Panc1 (cell line): ENCODE results near the gene NOP56. TPM values are rescaled to one million over a fixed set of nuclear protein-coding genes. Genes with fewer than 3 reads are reported as not detected.

Source experiments
- ATAC-seq: fragments of 200-7000 bp; cut with Tn5 transposase; 2 replicates; pipeline ENCODE4 v1.9.1; 2020; ENCODE audit warnings: mild to moderate bottlenecking, moderate library complexity
- BruUV-seq: library from RNA; stranded (reverse); fragments of 400-500 nt; replicated peaks from 2 replicates; lab custom pipeline; 2021; lab: Mats Ljungman, UMichigan
- CTCF ChIA-PET: fragments of 300-600 bp; sonication (Branson Sonifier 250); formaldehyde crosslinking; loops from one replicate; lab custom pipeline; 2022; ENCODE audit warnings: antibody characterized with exemption; lab: Charles Lee
- POLR2A ChIA-PET: fragments of 300-600 bp; sonication (Branson Sonifier 250); formaldehyde crosslinking; loops from one replicate; lab custom pipeline; 2022; ENCODE audit warnings: antibody characterized with exemption; lab: Charles Lee
- DNase-seq: peaks from one replicate; pipeline ENCODE4 v3.0.0-alpha.2; 2010; ENCODE audit warnings: low read depth, low spot score
- H3K27ac ChIP-seq: 2 replicates; pipeline ENCODE4 v1.5.1; 2011; ENCODE audit warnings: mild to moderate bottlenecking, low read length, inconsistent platforms
- H3K27me3 ChIP-seq: fragments of 200-500 bp; sonication (Bioruptor generic); 2 replicates; pipeline ENCODE4 v1.6.0; 2014; ENCODE audit warnings: low read length, inconsistent platforms; ENCODE audit not compliant: control insufficient read depth, insufficient read depth
- H3K36me3 ChIP-seq: fragments of 200-500 bp; sonication (Bioruptor generic); 2 replicates; pipeline ENCODE4 v1.5.1; 2014; ENCODE audit warnings: inconsistent platforms, mild to moderate bottlenecking, low read length, moderate library complexity; ENCODE audit not compliant: control insufficient read depth, insufficient read depth
- H3K4me1 ChIP-seq: 2 replicates; pipeline ENCODE4 v1.5.1; 2011; ENCODE audit warnings: inconsistent platforms, mild to moderate bottlenecking, low read length, moderate library complexity; ENCODE audit not compliant: control insufficient read depth, insufficient read depth
- H3K4me3 ChIP-seq, 2 experiments: 2 replicates each; pipeline ENCODE4 v1.5.1; 2011 to 2012; ENCODE audit warnings: low read depth in 2 of 2, low read length in 2 of 2, mild to moderate bottlenecking in 2 of 2, inconsistent platforms in 1 of 2, moderate library complexity in 1 of 2
- H3K9me3 ChIP-seq: fragments of 200-500 bp; sonication (Bioruptor generic); 2 replicates; pipeline ENCODE4 v1.5.1; 2014; ENCODE audit warnings: low read depth, mild to moderate bottlenecking, inconsistent platforms, low read length, moderate library complexity; ENCODE audit not compliant: control insufficient read depth, insufficient read depth
- CTCF ChIP-seq: fragments of 450-650 bp; IDR thresholded peaks from 2 replicates; pipeline ENCODE4 v1.5.1; 2017; ENCODE audit warnings: mild to moderate bottlenecking
- POLR2AphosphoS5 ChIP-seq: IDR thresholded peaks from 2 replicates; pipeline ENCODE4 v1.6.1; 2012; ENCODE audit warnings: mild to moderate bottlenecking, low read depth, low read length, moderate library complexity
- REST ChIP-seq, 2 experiments: IDR thresholded peaks; 2 replicates each; pipeline ENCODE4 v1.6.1; 2011 to 2012; ENCODE audit warnings: low read depth in 2 of 2, control low read depth in 1 of 2, low read length in 1 of 2, mild to moderate bottlenecking in 1 of 2, moderate library complexity in 1 of 2; ENCODE audit not compliant: insufficient read depth in 1 of 2
- SIN3A ChIP-seq: IDR thresholded peaks from 2 replicates; pipeline ENCODE4 v1.6.1; 2012; ENCODE audit warnings: low read depth, mild to moderate bottlenecking, low read length, moderate library complexity, borderline replicate concordance; ENCODE audit not compliant: insufficient read depth
- TCF7L2 ChIP-seq: IDR thresholded peaks from 2 replicates; pipeline ENCODE4 v1.6.1; 2011; ENCODE audit warnings: mild to moderate bottlenecking, low read depth, low read length, inconsistent platforms
- in situ Hi-C: cut with HindIII; loops from 2 replicates; pipeline ENCODE4 v1.10.0; 2016; ENCODE audit warnings: low sequenced_read_pairs, low pct_unique_long_range_greater_than_20kb
- intact Hi-C: fragments of 100-400 bp; cut with micrococcal nuclease; formaldehyde crosslinking; loops from one replicate; pipeline ENCODE4 v1.10.0; 2022; ENCODE audit not compliant: unreplicated experiment
- total RNA-seq: library from RNA; stranded (reverse); gene quantifications from one replicate; pipeline ENCODE4 v1.2.1, GENCODE V29; 2021; ENCODE audit not compliant: unreplicated experiment

The NOP56 gene
- total RNA-seq, 1 experiment from 2014 or later = 354 TPM

GRCh38 chr20:2696646-2697045 is 44.2 kb downstream of the NOP56 start:
- Histone ChIP-seq H3K9me3 (no peaks in the 10 kb centered on the region), H3K36me3 (no peaks in the 10 kb centered on the region), H3K27ac (no peak overlapping the region), H3K4me3 (no peak overlapping the region), H3K4me1 (no peaks in the 10 kb centered on the region; the same call in 1 of the 2 replicates), H3K27me3 (no peaks in the 10 kb centered on the region)
- DNase-seq (no peak), ATAC-seq (no peak)
- intact Hi-C loops (no loop called here), in situ Hi-C loops (no loop called here)
- no TSS peak for BruUV-seq
- ChIA-PET POLR2A (no interaction called here), CTCF (no interaction called here)
- TF ChIP-seq POLR2AphosphoS5 (no peak), SIN3A (no peak), REST (IDR thresholded peaks at IDR 0.05; ENCODE audit: insufficient read depth in 1 of 2, low read depth in 2 of 2, low read length in 1 of 2) (no peak)

GRCh38 chr20:2697768-2698167 is 45.3 kb downstream of the NOP56 start:
- CTCF ChIA-PET = no interaction called here
- DNase-seq (no peak), ATAC-seq (no peak)
- H3K9me3 ChIP-seq = no peaks in the 10 kb centered on the region
- POLR2A ChIA-PET = no interaction called here
- H3K4me1 ChIP-seq = no peaks in the 10 kb centered on the region; the same call in 1 of the 2 replicates
- no TSS peak for BruUV-seq
- no peak overlapping the region for H3K4me3 ChIP-seq
- no peak for TF ChIP-seq TCF7L2
- no peak for TF ChIP-seq REST (IDR thresholded peaks at IDR 0.05; ENCODE audit: insufficient read depth in 1 of 2, low read depth in 2 of 2, low read length in 1 of 2)
- TF ChIP-seq SIN3A = no peak
- TF ChIP-seq POLR2AphosphoS5 = no peak
- no peak for TF ChIP-seq CTCF
- intact Hi-C loops (no loop called here), in situ Hi-C loops (no loop called here)
- H3K36me3 ChIP-seq = no peaks in the 10 kb centered on the region
- H3K27ac ChIP-seq = no peak overlapping the region
- no peaks in the 10 kb centered on the region for H3K27me3 ChIP-seq
